ENCODE results near the gene SLC29A2. TPM values are rescaled to one million over a fixed set of nuclear protein-coding genes. Genes with fewer than 3 reads are reported as not detected.

SLC29A2 gene
- total and polyA plus RNA-seq, 4 donors, result 1.2 to 3.3 (median 1.5) TPM

DNA sequence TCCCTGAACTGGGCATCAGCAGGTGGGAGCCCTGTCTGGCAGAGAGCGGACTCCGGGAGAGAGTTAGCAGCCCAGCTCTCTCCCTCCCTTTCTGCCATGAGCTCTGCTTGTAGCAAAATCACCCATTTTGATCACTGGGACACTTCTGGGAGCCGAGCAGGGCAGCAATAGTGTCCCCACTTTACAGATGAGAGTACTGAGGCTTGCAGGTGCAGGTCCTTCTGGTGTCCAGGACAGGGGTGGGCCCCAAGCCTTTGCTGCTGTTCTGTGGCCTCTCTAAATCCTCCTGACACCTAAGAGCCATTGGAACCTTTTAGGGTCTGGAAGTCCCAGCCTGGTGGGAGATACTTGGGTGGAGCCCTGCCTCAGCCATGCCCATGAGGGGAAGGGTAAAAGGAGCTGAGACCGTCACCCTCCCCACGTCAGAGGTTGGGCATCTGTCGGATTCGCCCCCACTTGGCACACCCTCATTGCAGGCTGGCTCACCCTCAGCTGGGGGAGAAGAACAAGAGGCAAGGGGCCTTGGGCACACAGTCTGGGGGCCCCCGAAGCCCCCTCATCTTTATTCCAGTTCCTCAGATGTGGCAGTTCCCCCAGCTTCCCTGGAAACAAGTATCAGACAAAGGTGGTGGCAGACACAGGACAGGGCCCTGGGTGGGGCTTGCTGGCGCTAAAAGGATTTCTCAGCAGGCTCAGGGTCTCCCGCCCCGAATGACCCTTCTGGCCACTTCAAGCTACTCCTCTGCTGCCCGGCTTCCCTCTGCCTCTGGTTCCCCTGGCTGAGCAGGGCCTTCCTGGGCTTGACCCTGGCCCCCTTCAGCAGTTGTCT lies 39.8 kb downstream of the SLC29A2 start (continued):
- TF ChIP-seq, protein P1, sequence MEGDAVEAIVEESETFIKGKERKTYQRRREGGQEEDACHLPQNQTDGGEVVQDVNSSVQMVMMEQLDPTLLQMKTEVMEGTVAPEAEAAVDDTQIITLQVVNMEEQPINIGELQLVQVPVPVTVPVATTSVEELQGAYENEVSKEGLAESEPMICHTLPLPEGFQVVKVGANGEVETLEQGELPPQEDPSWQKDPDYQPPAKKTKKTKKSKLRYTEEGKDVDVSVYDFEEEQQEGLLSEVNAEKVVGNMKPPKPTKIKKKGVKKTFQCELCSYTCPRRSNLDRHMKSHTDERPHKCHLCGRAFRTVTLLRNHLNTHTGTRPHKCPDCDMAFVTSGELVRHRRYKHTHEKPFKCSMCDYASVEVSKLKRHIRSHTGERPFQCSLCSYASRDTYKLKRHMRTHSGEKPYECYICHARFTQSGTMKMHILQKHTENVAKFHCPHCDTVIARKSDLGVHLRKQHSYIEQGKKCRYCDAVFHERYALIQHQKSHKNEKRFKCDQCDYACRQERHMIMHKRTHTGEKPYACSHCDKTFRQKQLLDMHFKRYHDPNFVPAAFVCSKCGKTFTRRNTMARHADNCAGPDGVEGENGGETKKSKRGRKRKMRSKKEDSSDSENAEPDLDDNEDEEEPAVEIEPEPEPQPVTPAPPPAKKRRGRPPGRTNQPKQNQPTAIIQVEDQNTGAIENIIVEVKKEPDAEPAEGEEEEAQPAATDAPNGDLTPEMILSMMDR (IDR thresholded peaks at IDR 0.05; ENCODE audit: low read depth, low read length, missing input control), result no peak
- TF ChIP-seq, protein P2, sequence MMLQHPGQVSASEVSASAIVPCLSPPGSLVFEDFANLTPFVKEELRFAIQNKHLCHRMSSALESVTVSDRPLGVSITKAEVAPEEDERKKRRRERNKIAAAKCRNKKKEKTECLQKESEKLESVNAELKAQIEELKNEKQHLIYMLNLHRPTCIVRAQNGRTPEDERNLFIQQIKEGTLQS (IDR thresholded peaks at IDR 0.05), result no peak
- TF ChIP-seq GABPA (IDR thresholded peaks at IDR 0.05 in 1 of 2, conservative IDR thresholded peaks at IDR 0.05 in 1 of 2), result no peak
- no peak for TF ChIP-seq FOXA1 (IDR thresholded peaks at IDR 0.05)
- TF ChIP-seq JUND (IDR thresholded peaks at IDR 0.05), result no peak

DNA sequence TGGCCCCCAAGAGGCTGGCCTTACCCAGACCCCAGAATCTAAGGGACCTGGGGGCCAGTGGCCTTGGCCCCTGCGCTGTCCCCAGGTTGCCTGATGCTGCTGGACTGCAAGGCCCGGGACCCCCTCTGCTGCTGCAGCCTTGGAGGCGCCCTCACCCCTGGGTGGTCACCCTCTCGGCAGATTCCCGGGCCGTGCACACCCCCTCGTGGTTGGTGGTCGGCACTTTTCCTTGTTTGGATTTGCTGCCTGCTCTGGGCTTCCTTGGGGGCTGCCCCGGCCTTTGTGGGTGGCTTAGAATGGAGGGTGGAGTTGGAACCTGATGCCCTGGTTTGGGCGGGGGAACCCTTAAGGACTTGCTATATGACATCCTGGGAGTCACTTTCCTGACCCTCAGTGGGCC lies 40.6 kb downstream of the SLC29A2 start:
- Histone ChIP-seq H3K9me3 (ENCODE audit: control insufficient read depth in 4 of 4, low read length in 3 of 4) (no peaks in the 10 kb centered on the region), H3K9ac (ENCODE audit: low read depth in 1 of 2, low read length in 2 of 2) (no peak overlapping the region), H3K4me1 (ENCODE audit: control insufficient read depth in 4 of 4, insufficient read depth in 4 of 4, low read length in 3 of 4) (peaks cover 2 to 17% (median 5%) of the 10 kb centered on the region in 4 donors), H3K36me3 (ENCODE audit: control insufficient read depth in 4 of 4, insufficient read depth in 3 of 4, low read depth in 1 of 4, low read length in 3 of 4) (no peaks in the 10 kb centered on the region), H3K27ac (ENCODE audit: low read depth in 1 of 2, low read length in 2 of 2) (no peak overlapping the region), H3K4me3 (ENCODE audit: low read depth in 1 of 3, low read length in 3 of 3) (no peak overlapping the region), H3K27me3 (ENCODE audit: control insufficient read depth in 4 of 4, insufficient read depth in 4 of 4, low read length in 3 of 4) (no peaks in the 10 kb centered on the region)
- WGBS, result 79% methylated on average over 10 of the region's 10 CpGs
- DNase-seq (ENCODE audit: low spot score), result no peak
- no peak for TF ChIP-seq GABPA (IDR thresholded peaks at IDR 0.05 in 1 of 2, conservative IDR thresholded peaks at IDR 0.05 in 1 of 2)
- TF ChIP-seq EGR1 (IDR thresholded peaks at IDR 0.05; ENCODE audit: low read depth in 2 of 2), result no peak
- TF ChIP-seq FOXA2 (IDR thresholded peaks at IDR 0.05), result no peak
- TF ChIP-seq, protein P1 (IDR thresholded peaks at IDR 0.05; ENCODE audit: low read depth, low read length, missing input control), result no peak
- TF ChIP-seq REST (IDR thresholded peaks at IDR 0.05), result no peak
- no peak for TF ChIP-seq JUND (IDR thresholded peaks at IDR 0.05)
- TF ChIP-seq RAD21 (IDR thresholded peaks at IDR 0.05), result no peak
- TF ChIP-seq RXRA (IDR thresholded peaks at IDR 0.05), result no peak
- no peak for TF ChIP-seq NR2F2 (IDR thresholded peaks at IDR 0.05)
- TF ChIP-seq FOXA1 (IDR thresholded peaks at IDR 0.05), result no peak
- TF ChIP-seq HNF4G (IDR thresholded peaks at IDR 0.05), result no peak
- no peak for TF ChIP-seq HNF4A (conservative IDR thresholded peaks at IDR 0.05)
- no peak for TF ChIP-seq TAF1 (conservative IDR thresholded peaks at IDR 0.05)
- TF ChIP-seq YY1 (IDR thresholded peaks at IDR 0.05), result no peak
- TF ChIP-seq, protein P3, sequence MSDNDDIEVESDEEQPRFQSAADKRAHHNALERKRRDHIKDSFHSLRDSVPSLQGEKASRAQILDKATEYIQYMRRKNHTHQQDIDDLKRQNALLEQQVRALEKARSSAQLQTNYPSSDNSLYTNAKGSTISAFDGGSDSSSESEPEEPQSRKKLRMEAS (IDR thresholded peaks at IDR 0.05), result no peak

Data from liver (tissue), 9 donors.